ENCODE measurements around the gene CFAP74.

GRCh38 chr1:1914971-1915692 is 88.5 kb downstream of the CFAP74 start, which contains the start of gene CALML6:
- TF ChIP-seq, protein P1, sequence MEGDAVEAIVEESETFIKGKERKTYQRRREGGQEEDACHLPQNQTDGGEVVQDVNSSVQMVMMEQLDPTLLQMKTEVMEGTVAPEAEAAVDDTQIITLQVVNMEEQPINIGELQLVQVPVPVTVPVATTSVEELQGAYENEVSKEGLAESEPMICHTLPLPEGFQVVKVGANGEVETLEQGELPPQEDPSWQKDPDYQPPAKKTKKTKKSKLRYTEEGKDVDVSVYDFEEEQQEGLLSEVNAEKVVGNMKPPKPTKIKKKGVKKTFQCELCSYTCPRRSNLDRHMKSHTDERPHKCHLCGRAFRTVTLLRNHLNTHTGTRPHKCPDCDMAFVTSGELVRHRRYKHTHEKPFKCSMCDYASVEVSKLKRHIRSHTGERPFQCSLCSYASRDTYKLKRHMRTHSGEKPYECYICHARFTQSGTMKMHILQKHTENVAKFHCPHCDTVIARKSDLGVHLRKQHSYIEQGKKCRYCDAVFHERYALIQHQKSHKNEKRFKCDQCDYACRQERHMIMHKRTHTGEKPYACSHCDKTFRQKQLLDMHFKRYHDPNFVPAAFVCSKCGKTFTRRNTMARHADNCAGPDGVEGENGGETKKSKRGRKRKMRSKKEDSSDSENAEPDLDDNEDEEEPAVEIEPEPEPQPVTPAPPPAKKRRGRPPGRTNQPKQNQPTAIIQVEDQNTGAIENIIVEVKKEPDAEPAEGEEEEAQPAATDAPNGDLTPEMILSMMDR (conservative IDR thresholded peaks at IDR 0.05; ENCODE audit: low read depth, low read length) = no peak
- no peak for TF ChIP-seq RFX5 (IDR thresholded peaks at IDR 0.05; ENCODE audit: low read depth, low read length)
